ENCODE measurements around the gene CXCL3. TPM values are rescaled to one million over a fixed set of nuclear protein-coding genes. Genes with fewer than 3 reads are reported as not detected.

CXCL3 gene
- total RNA-seq, 2 experiments from 2014 or later = not detected

- intact Hi-C loops (cut with micrococcal nuclease) = no loop called here
- DNase-seq (no peak), ATAC-seq (no peak)
- Mint-ChIP-seq H3K36me3 (ENCODE audit: low read depth) (no peaks in the 10 kb centered on the region), H3K27me3 (peaks cover 6% of the 10 kb centered on the region), H3K9me3 (no peaks in the 10 kb centered on the region), H3K4me1 (ENCODE audit: low read depth) (no peaks in the 10 kb centered on the region), H3K4me3 (no peak overlapping the region), H3K27ac (no peak overlapping the region)
- TF ChIP-seq, protein P1, sequence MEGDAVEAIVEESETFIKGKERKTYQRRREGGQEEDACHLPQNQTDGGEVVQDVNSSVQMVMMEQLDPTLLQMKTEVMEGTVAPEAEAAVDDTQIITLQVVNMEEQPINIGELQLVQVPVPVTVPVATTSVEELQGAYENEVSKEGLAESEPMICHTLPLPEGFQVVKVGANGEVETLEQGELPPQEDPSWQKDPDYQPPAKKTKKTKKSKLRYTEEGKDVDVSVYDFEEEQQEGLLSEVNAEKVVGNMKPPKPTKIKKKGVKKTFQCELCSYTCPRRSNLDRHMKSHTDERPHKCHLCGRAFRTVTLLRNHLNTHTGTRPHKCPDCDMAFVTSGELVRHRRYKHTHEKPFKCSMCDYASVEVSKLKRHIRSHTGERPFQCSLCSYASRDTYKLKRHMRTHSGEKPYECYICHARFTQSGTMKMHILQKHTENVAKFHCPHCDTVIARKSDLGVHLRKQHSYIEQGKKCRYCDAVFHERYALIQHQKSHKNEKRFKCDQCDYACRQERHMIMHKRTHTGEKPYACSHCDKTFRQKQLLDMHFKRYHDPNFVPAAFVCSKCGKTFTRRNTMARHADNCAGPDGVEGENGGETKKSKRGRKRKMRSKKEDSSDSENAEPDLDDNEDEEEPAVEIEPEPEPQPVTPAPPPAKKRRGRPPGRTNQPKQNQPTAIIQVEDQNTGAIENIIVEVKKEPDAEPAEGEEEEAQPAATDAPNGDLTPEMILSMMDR (IDR thresholded peaks at IDR 0.05) = no peak
- POLR2A ChIA-PET = no interaction called here
- CTCF ChIA-PET = no interaction called here
Observed at GRCh38 chr4:74004668-74005067, 33.8 kb downstream of the CXCL3 start.

GRCh38 chr4:74000301-74000700 lies 38.2 kb downstream of the CXCL3 start:
- peaks cover 18% of the 10 kb centered on the region for H3K27me3 Mint-ChIP-seq
- ATAC-seq = no peak
- TF ChIP-seq, protein P1 (IDR thresholded peaks at IDR 0.05) = no peak
- no peak for DNase-seq
- H3K27ac Mint-ChIP-seq = no peak overlapping the region
- no peak overlapping the region for H3K4me3 Mint-ChIP-seq
- ChIA-PET CTCF (no interaction called here), POLR2A (no interaction called here)
- no peaks in the 10 kb centered on the region for H3K4me1 Mint-ChIP-seq (ENCODE audit: low read depth)
- intact Hi-C loops (cut with micrococcal nuclease) = no loop called here
- H3K9me3 Mint-ChIP-seq = no peaks in the 10 kb centered on the region
- no peaks in the 10 kb centered on the region for H3K36me3 Mint-ChIP-seq (ENCODE audit: low read depth)

GRCh38 chr4:73998040-73999011 lies 40.2 kb downstream of the CXCL3 start, which contains the start of gene CXCL5:
Gene CXCL5 (minus strand): TSS chr4:73998677. CDS start chr4:73998581, 96 bp downstream.
- no peak within 1 kb of the TSS for H3K27ac Mint-ChIP-seq
- ChIA-PET CTCF (interaction anchor here (0.7 kb wide), 1 partner anchor 10 kb away, joined by 3 read pairs; the partner anchor contains the start of gene PPBP), POLR2A (no interaction called here)
- H3K36me3 Mint-ChIP-seq (ENCODE audit: low read depth) = no peaks in the 10 kb centered on the region
- H3K27me3 Mint-ChIP-seq = peaks cover 15% of the 10 kb centered on the region
- H3K9me3 Mint-ChIP-seq = no peaks in the 10 kb centered on the region
- H3K4me3 Mint-ChIP-seq = no peak within 1 kb of the TSS
- ATAC-seq = no peak
- TF ChIP-seq, protein P1 (IDR thresholded peaks at IDR 0.05) = no peak
- no peak for DNase-seq
- H3K4me1 Mint-ChIP-seq (ENCODE audit: low read depth) = no peaks in the 10 kb centered on the region
- intact Hi-C loops (cut with micrococcal nuclease) = no loop called here

DNA sequence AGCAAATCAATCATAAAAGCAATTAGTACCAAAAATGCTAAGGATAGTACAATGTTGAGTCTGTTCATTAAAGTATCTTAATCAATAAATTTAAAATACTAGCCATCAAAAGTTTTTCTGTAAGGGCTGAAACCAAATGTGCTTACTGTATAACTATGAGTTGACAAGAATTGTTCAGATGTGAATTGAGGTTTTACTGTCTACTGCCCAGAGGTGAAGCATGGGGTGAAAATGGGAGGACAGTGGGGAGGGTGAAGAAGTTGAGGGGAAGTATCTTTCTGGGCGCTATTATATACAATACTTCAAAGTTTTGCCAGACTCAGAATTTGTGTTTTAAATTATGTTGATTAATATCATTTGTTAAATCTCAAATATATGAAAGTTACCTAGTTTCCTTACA lies 46.4 kb downstream of the CXCL3 start:
- TF ChIP-seq, protein P1 (IDR thresholded peaks at IDR 0.05) = no peak
- no peak overlapping the region for H3K4me3 Mint-ChIP-seq
- no peaks in the 10 kb centered on the region for H3K36me3 Mint-ChIP-seq (ENCODE audit: low read depth)
- CTCF ChIA-PET = no interaction called here
- H3K27ac Mint-ChIP-seq = no peak overlapping the region
- ATAC-seq (no peak), DNase-seq (no peak)
- no peaks in the 10 kb centered on the region for H3K4me1 Mint-ChIP-seq (ENCODE audit: low read depth)
- POLR2A ChIA-PET = no interaction called here
- intact Hi-C loops (cut with micrococcal nuclease) = no loop called here
- H3K9me3 Mint-ChIP-seq = no peaks in the 10 kb centered on the region
- peaks cover under 1% of the 10 kb centered on the region for H3K27me3 Mint-ChIP-seq

DNA sequence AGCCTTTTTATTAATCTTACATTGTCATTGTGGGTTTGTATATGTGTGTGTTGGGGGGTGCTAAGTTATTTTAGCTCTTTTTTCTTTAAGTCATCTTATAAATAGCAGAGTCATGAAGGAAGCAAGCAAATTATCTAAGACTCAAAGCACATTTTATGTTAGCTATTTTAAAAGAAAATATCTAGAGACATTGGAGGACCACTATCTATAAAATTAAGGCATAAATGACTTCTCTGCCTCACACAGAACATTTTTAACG lies 46.8 kb downstream of the CXCL3 start:
- H3K4me3 Mint-ChIP-seq = no peak overlapping the region

More for the DNA sequence above, 46.8 kb downstream of the CXCL3 start:
- CTCF ChIA-PET = no interaction called here
- DNase-seq = no peak
- H3K4me1 Mint-ChIP-seq (ENCODE audit: low read depth) = no peaks in the 10 kb centered on the region
- H3K27ac Mint-ChIP-seq = no peak overlapping the region
- H3K36me3 Mint-ChIP-seq (ENCODE audit: low read depth) = no peaks in the 10 kb centered on the region
- TF ChIP-seq, protein P1 (IDR thresholded peaks at IDR 0.05) = no peak
- POLR2A ChIA-PET = no interaction called here
- intact Hi-C loops (cut with micrococcal nuclease) = no loop called here
- H3K9me3 Mint-ChIP-seq = no peaks in the 10 kb centered on the region
- ATAC-seq = no peak
- no peaks in the 10 kb centered on the region for H3K27me3 Mint-ChIP-seq
